AG04450 (cell line): ENCODE data around the gene ULBP3. TPM values are rescaled to one million over a fixed set of nuclear protein-coding genes. Genes with fewer than 3 reads are reported as not detected.

Experiments
- CTCF ChIA-PET: fragments of 300-600, 350-600 bp; formaldehyde crosslinking; extraction: SDS; loops from one replicate; lab custom pipeline; 2022; ENCODE audit warnings: antibody characterized with exemption, inconsistent platforms; lab: Charles Lee
- POLR2A ChIA-PET: fragments of 350-600 bp; formaldehyde crosslinking; extraction: SDS; loops from one replicate; lab custom pipeline; 2021; ENCODE audit warnings: antibody characterized with exemption, inconsistent platforms; lab: Yijun Ruan, JAX
- DNase-seq: peaks from one replicate; pipeline ENCODE4 v3.0.0-alpha.2; 2011; ENCODE audit warnings: low read depth, low spot score
- H3K27ac ChIP-seq: one replicate; pipeline ENCODE4 v1.5.1; 2012; ENCODE audit warnings: low read depth, low read length, control low read depth
- H3K27me3 ChIP-seq: one replicate; pipeline ENCODE4 v1.6.0; 2012; ENCODE audit warnings: low read length; ENCODE audit not compliant: control insufficient read depth, insufficient read depth
- H3K4me3 ChIP-seq: 2 replicates; pipeline ENCODE4 v1.5.1; 2011; ENCODE audit warnings: mild to moderate bottlenecking, low read depth, low read length, control low read depth
- H3K9me3 ChIP-seq: 2 replicates; pipeline ENCODE4 v1.5.1; 2012; ENCODE audit warnings: low read length; ENCODE audit not compliant: control insufficient read depth, insufficient read depth
- CTCF ChIP-seq: IDR thresholded peaks from 2 replicates; pipeline ENCODE4 v1.5.1; 2011; ENCODE audit warnings: low read depth, low read length, control low read depth, inconsistent platforms
- polyA plus RNA-seq: library from polyadenylated mRNA; depleted of rRNA; stranded (reverse); fragments of >200 nt; gene quantifications from 2 replicates; pipeline ENCODE4 v1.2.3, GENCODE V29; 2011

ULBP3 gene
- polyA plus RNA-seq, 1 experiment: 16.0 TPM

GRCh38 chr6:150038202-150039062 lies 30.5 kb downstream of the ULBP3 start:
- no peak for TF ChIP-seq CTCF
- ChIA-PET CTCF (no interaction called here), POLR2A (no interaction called here)
- no peak overlapping the region for H3K27ac ChIP-seq
- no peaks in the 10 kb centered on the region; the same call in 1 of the 2 replicates for H3K9me3 ChIP-seq
- DNase-seq: no peak
- no peak overlapping the region for H3K4me3 ChIP-seq
- peaks cover 70% of the 10 kb centered on the region for H3K27me3 ChIP-seq

- no peak for DNase-seq
- Histone ChIP-seq H3K4me3 (no peak overlapping the region), H3K9me3 (no peaks in the 10 kb centered on the region; the same call in 1 of the 2 replicates), H3K27ac (no peak overlapping the region), H3K27me3 (peaks cover 64% of the 10 kb centered on the region)
- ChIA-PET POLR2A (no interaction called here), CTCF (no interaction called here)
- no peak for TF ChIP-seq CTCF
Observed at GRCh38 chr6:150037526-150038201, 31.3 kb downstream of the ULBP3 start.

GRCh38 chr6:150036081-150036480 lies 32.8 kb downstream of the ULBP3 start:
- Histone ChIP-seq H3K27ac (no peak overlapping the region), H3K27me3 (peaks cover 52% of the 10 kb centered on the region), H3K9me3 (no peaks in the 10 kb centered on the region; the same call in 1 of the 2 replicates), H3K4me3 (no peak overlapping the region)
- ChIA-PET POLR2A (no interaction called here), CTCF (no interaction called here)
- no peak for DNase-seq
- no peak for TF ChIP-seq CTCF

GRCh38 chr6:150033207-150033771 lies 35.6 kb downstream of the ULBP3 start:
- CTCF ChIA-PET: interaction anchor here (1.3 kb wide), 1 partner anchor 16 kb away, joined by 4 read pairs; no protein-coding TSS in a partner anchor
- no peak for DNase-seq
- no peak overlapping the region for H3K4me3 ChIP-seq
- POLR2A ChIA-PET: no interaction called here
- H3K9me3 ChIP-seq: no peaks in the 10 kb centered on the region; the same call in 1 of the 2 replicates
- TF ChIP-seq CTCF: no peak
- H3K27me3 ChIP-seq: peaks cover 49% of the 10 kb centered on the region
- H3K27ac ChIP-seq: no peak overlapping the region
